GM18907 (cell line): ENCODE measurements around the gene ESRRG.

Experiments
- ATAC-seq: cut with Tn5 transposase; IDR thresholded peaks from one replicate; pipeline ENCODE4 v1.9.1; 2021; ENCODE audit warnings: mild to moderate bottlenecking, moderate library complexity; ENCODE audit not compliant: unreplicated experiment

ESRRG gene

GRCh38 chr1:216523043-216523442, 200.2 kb downstream of the ESRRG start:
- no peak for ATAC-seq

GRCh38 chr1:216521477-216521876, 201.8 kb downstream of the ESRRG start:
- ATAC-seq: no peak

- no peak for ATAC-seq
These were observed 204.2 kb downstream of the ESRRG start for GRCh38 chr1:216518844-216519627.

- no peak for ATAC-seq
These were observed 220.6 kb downstream of the ESRRG start for GRCh38 chr1:216502528-216503162.

- no peak for ATAC-seq
These were observed 222.8 kb downstream of the ESRRG start for GRCh38 chr1:216500273-216500967.

GRCh38 chr1:216499581-216500272, 223.5 kb downstream of the ESRRG start:
- ATAC-seq: no peak

- no peak for ATAC-seq
These were observed 225.0 kb downstream of the ESRRG start for GRCh38 chr1:216498277-216498676.

- no peak for ATAC-seq
These were observed 238.2 kb downstream of the ESRRG start for GRCh38 chr1:216485042-216485441.

- ATAC-seq: no peak
These were observed 239.4 kb downstream of the ESRRG start for GRCh38 chr1:216483672-216484401.

GRCh38 chr1:216482620-216483019, 240.6 kb downstream of the ESRRG start:
- no peak for ATAC-seq

- no peak for ATAC-seq
These were observed 245.0 kb downstream of the ESRRG start for GRCh38 chr1:216478238-216478637.

- ATAC-seq: no peak
These were observed 246.9 kb downstream of the ESRRG start for GRCh38 chr1:216476341-216476740.

- ATAC-seq: no peak
These were observed 247.5 kb downstream of the ESRRG start for GRCh38 chr1:216475659-216476276.

GRCh38 chr1:216466162-216466801, 256.9 kb downstream of the ESRRG start:
- no peak for ATAC-seq

GRCh38 chr1:216464489-216464888, 258.7 kb downstream of the ESRRG start:
- ATAC-seq: no peak

GRCh38 chr1:216462066-216462775, 261.0 kb downstream of the ESRRG start:
- no peak for ATAC-seq

GRCh38 chr1:216461466-216461865, 261.8 kb downstream of the ESRRG start:
- ATAC-seq: no peak

- no peak for ATAC-seq
These were observed 263.5 kb downstream of the ESRRG start for GRCh38 chr1:216459651-216460207.

GRCh38 chr1:216458812-216459211, 264.4 kb downstream of the ESRRG start:
- ATAC-seq: no peak
